RWPE1 (cell line): ENCODE data around the gene TRERF1.

ENCODE experiments used
- CTCF ChIA-PET: fragments of 350-600 bp; sonication (Branson Sonifier 250); formaldehyde crosslinking; extraction: SDS; loops from one replicate; lab custom pipeline; 2021; lab: Yijun Ruan, JAX
- POLR2A ChIA-PET: fragments of 400-600 bp; formaldehyde crosslinking; extraction: SDS; loops from one replicate; lab custom pipeline; 2020; ENCODE audit warnings: antibody characterized with exemption; ENCODE audit not compliant: low non-redundant PET; lab: Yijun Ruan, JAX
- DNase-seq: peaks from one replicate; pipeline ENCODE4 v3.0.0; 2012; ENCODE audit warnings: low spot score
- H3K27ac ChIP-seq: fragments of 450-650 bp; 2 replicates; pipeline ENCODE4 v1.5.1; 2017
- TF ChIP-seq, protein P1 (sequence below): fragments of 450-650 bp; conservative IDR thresholded peaks from 2 replicates; pipeline ENCODE4 v1.5.1; 2017; ENCODE audit warnings: low read depth, mild to moderate bottlenecking

Gene TRERF1

GRCh38 chr6:42268016-42268834, 183.5 kb downstream of the TRERF1 start:
- ChIA-PET POLR2A (no interaction called here), CTCF (interaction anchor here (0.8 kb wide), 1 partner anchor 111 kb away, joined by 6 read pairs; no protein-coding TSS in a partner anchor)
- peak overlapping the region; percentile 11; the same call in 1 of the 2 replicates for H3K27ac ChIP-seq
- TF ChIP-seq, protein P1, sequence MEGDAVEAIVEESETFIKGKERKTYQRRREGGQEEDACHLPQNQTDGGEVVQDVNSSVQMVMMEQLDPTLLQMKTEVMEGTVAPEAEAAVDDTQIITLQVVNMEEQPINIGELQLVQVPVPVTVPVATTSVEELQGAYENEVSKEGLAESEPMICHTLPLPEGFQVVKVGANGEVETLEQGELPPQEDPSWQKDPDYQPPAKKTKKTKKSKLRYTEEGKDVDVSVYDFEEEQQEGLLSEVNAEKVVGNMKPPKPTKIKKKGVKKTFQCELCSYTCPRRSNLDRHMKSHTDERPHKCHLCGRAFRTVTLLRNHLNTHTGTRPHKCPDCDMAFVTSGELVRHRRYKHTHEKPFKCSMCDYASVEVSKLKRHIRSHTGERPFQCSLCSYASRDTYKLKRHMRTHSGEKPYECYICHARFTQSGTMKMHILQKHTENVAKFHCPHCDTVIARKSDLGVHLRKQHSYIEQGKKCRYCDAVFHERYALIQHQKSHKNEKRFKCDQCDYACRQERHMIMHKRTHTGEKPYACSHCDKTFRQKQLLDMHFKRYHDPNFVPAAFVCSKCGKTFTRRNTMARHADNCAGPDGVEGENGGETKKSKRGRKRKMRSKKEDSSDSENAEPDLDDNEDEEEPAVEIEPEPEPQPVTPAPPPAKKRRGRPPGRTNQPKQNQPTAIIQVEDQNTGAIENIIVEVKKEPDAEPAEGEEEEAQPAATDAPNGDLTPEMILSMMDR, result no peak
- no peak for DNase-seq

- DNase-seq, result no peak
- TF ChIP-seq, protein P1, result no peak
- CTCF ChIA-PET, result no interaction called here
Observed at GRCh38 chr6:42266538-42266937, 185.2 kb downstream of the TRERF1 start.

DNA sequence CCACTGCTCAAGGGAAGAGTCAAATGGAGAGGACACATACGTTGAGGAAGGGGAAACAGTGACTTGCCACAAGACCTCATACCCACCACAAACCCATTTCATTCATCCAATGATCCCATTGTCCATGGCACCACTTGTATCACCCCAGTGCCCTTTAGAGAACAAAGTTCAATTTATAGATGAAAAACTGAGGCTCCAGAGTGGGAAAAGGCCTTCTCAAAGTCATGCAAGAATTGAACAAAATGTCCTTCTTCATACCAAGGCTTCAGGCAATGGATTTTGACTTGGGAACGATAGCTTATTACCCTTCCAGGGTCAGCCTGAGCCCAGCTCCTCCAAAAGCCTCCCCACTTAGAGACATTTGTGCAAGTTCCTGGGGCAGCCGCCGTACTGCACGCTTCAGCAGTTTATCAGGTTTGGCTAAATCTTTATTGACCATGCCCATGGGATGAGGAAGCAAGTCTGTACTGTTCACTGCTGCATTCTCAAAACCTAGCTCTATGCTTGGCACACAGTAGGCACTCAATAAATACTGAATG, 186.8 kb downstream of the TRERF1 start:
- H3K27ac ChIP-seq, result peak overlapping the region; percentile 65
- CTCF ChIA-PET, result interaction anchor here (0.7 to 0.8 kb wide), 2 partner anchors 267 to 283 kb away, joined by 3 to 4 read pairs; no protein-coding TSS in a partner anchor
- DNase-seq, result no peak
- TF ChIP-seq, protein P1, result no peak
- POLR2A ChIA-PET, result interaction anchor here (0.6 kb wide), 1 partner anchor 38 kb away, joined by 3 read pairs; no protein-coding TSS in a partner anchor

More at GRCh38 chr6:42266538-42266937, 185.2 kb downstream of the TRERF1 start:
- H3K27ac ChIP-seq, result no peak overlapping the region
- POLR2A ChIA-PET, result no interaction called here

DNA sequence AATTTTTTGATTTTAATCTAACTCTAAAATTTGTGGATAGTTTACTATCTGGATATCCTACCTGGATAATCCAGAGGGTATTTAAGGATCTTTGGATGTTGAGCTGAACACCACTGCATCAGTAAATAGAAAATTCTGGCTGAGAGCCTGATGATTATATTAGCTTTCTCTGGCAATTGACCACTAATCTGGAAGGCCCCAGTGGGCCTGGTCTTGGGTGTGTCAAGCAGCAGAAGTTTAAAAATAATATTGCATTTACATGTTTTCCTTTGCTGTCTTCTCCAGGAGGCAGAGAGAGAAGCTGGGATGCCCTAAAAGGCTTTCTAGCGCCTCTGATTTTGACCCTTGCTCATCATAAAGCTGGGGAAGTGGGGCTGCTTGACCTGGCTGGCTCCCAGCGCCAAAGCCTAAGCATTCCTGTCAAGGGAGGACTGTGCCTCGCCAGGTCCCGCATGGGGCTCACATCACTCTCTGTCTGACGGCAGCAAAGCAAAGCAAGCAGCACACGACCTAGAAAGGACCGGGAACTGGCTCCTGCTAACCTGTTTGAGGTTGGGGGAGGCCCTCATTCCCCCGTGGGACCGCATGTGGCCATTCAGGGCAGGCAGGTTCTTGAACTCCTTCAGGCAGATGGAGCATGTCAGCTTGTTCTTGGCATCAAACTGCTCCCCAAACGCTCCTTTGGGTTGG, 187.4 kb downstream of the TRERF1 start:
- DNase-seq, result no peak
- CTCF ChIA-PET, result interaction anchor here (0.6 to 0.8 kb wide), 3 partner anchors 267 to 284 kb away, joined by 3 to 4 read pairs (median 4); no protein-coding TSS in a partner anchor
- POLR2A ChIA-PET, result interaction anchor here (0.6 kb wide), 1 partner anchor 37 kb away, joined by 3 read pairs; no protein-coding TSS in a partner anchor
- TF ChIP-seq, protein P1, result no peak
- peak overlapping the region; percentile 65 for H3K27ac ChIP-seq

DNA sequence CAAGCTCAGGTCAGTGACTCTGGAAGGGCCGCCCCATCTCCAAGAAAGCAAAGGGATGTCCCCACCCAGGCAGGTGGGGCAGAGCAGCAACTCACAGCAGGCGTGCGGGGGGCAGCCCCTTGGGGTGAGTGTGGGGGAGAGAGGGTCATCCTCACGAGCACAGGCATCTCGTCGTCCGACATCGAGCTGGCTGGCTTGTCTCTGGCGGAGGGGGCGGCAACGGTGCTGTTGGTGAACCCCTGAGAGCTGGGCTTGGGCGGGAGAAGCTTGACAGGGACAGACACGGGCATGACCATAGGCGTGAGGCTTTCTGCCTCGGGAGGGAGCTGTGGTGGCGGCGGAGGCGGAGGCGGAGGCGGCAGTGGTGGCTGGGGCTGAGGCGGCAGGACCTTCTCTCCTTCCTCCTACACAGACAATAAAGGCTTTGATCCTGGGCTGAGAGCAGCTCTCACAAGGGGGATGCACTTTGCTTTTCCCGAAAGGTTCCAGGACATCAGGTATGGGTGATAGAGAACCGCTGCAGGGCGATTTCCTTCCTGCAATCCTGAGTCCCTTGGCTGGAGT, 188.5 kb downstream of the TRERF1 start:
- no peak for DNase-seq
- H3K27ac ChIP-seq, result peak overlapping the region; percentile 17
- CTCF ChIA-PET, result interaction anchor here (0.6 to 0.7 kb wide), 2 partner anchors 96 to 285 kb away, joined by 3 to 4 read pairs; no protein-coding TSS in a partner anchor
- TF ChIP-seq, protein P1, result no peak
- POLR2A ChIA-PET, result no interaction called here
